Pancreas (tissue), 10 donors: ENCODE measurements around the gene COX10. TPM values are rescaled to one million over a fixed set of nuclear protein-coding genes. Genes with fewer than 3 reads are reported as not detected.

Experiments used
- ATAC-seq, 4 donors: fragments of 200-7000 bp; cut with Tn5 transposase; one replicate each; pipeline versions ENCODE4 v1.8.0 to v1.9.1; 2020; ENCODE audit warnings: mild to moderate bottlenecking in 4 of 4, moderate library complexity in 4 of 4
- DNase-seq, 6 donors: peaks; one replicate each; pipeline ENCODE4 v3.0.0-alpha.2; 2020
- FAIRE-seq: peaks from 2 replicates; lab custom pipeline; 2012; peaks lifted over from hg19 to GRCh38; lab: Jason Lieb, UNC
- H3K27ac ChIP-seq, 4 donors: fragments of 200-600 bp; sonication (generic); 1 replicate in 3 of 4; 2 replicates in 1 of 4; pipeline versions ENCODE4 v1.5.0 to v1.8.0; 2020
- H3K27me3 ChIP-seq, 4 donors: fragments of 200-600 bp; one replicate each; pipeline ENCODE4 v1.8.0; 2021
- H3K36me3 ChIP-seq, 3 donors: fragments of 200-600 bp; sonication (generic) in 1 of 3; one replicate each; pipeline versions ENCODE4 v1.5.0 to v1.8.0; 2020 to 2021
- H3K4me1 ChIP-seq, 3 donors: fragments of 200-600 bp; one replicate each; pipeline ENCODE4 v1.8.0; 2021
- H3K4me3 ChIP-seq, 4 donors: fragments of 200-600 bp; sonication (generic) in 2 of 4; one replicate each; pipeline versions ENCODE4 v1.5.0 to v1.8.0; 2020 to 2021
- H3K9me3 ChIP-seq, 4 donors: fragments of 200-600 bp; one replicate each; pipeline ENCODE4 v1.8.0; 2021
- CTCF ChIP-seq, 4 donors: fragments of 200-600 bp; sonication (generic) in 3 of 4; IDR thresholded peaks; one replicate each; pipeline versions ENCODE4 v1.5.0 to v1.8.0; 2021; ENCODE audit warnings: antibody characterized with exemption in 4 of 4
- WGBS, 2 donors: extraction: QIAGEN DNeasy Blood & Tissue Kit; methylation state at CpG; one replicate each; pipeline ENCODE4 v1.1.7; 2013; 5-methylcytosine and 5-hydroxymethylcytosine counted together
- intact Hi-C, 3 donors: fragments of 100-400 bp; cut with DNase I; formaldehyde crosslinking; loops; one replicate each; pipeline versions ENCODE4 v1.11.1 to v1.14.2; 2022
- polyA plus RNA-seq, 2 donors: library from polyadenylated mRNA; stranded (reverse); fragments of 200-250 nt; gene quantifications; one replicate each; pipeline ENCODE4 v1.2.3, GENCODE V29; 2013
- total RNA-seq, 6 donors: library from RNA; stranded (reverse); fragmentation: NEBNext Ultra II Directional in 4 of 6; extraction: Animal tissue kit (Norgen Biotek cat#: 25700) in 4 of 6; gene quantifications; one replicate each; pipeline versions ENCODE4 v1.2.1 to v1.2.4, GENCODE V29; 2021 to 2023
- donor health status: healthy with polysubstance abuse.
- donor health status: DM: no; HTN: no; CAD: no; lungs with moderate emphysema.
- donor health status: DM: no; HTN: no; CAD: no.
- donor health status: control.
- donor health status: control.
- donor health status: Bipolar disorder and iron deficiency.
- donor health status: DM: yes; HTN: yes; CAD: no.
- donor health status: DM: no; HTN: no; CAD: no.
- donor health status: DM: no; HTN: no; CAD: no.
- donor health status: DM: yes; HTN: yes; CAD: no.

COX10 gene
- total and polyA plus RNA-seq, 8 donors: 4.4 to 10.3 (median 6.0) TPM

- intact Hi-C loops: no loop called here
- Histone ChIP-seq H3K4me3 (no peak overlapping the region), H3K4me1 (peaks cover 0 to 3% (median 0%) of the 10 kb centered on the region in 3 donors), H3K27ac (no peak overlapping the region), H3K36me3 (peaks cover 0 to 7% (median 3%) of the 10 kb centered on the region in 3 donors), H3K9me3 (no peaks in the 10 kb centered on the region), H3K27me3 (no peaks in the 10 kb centered on the region)
- 74 to 88% methylated on average over 5 of the region's 5 CpGs for WGBS, 2 donors
- ATAC-seq: no peak
- DNase-seq: no peak
- TF ChIP-seq CTCF (IDR thresholded peaks at IDR 0.05): no peak
- no peak for FAIRE-seq
Observed at GRCh38 chr17:14204084-14204483, 134.8 kb downstream of the COX10 start.

- FAIRE-seq (no peak), DNase-seq (no peak), ATAC-seq (no peak)
- no peak overlapping the region for H3K27ac ChIP-seq
- WGBS, 2 donors: 92 to 94% methylated on average over 2 of the region's 2 CpGs
- no peaks in the 10 kb centered on the region for H3K9me3 ChIP-seq
- H3K27me3 ChIP-seq: no peaks in the 10 kb centered on the region
- no peak for TF ChIP-seq CTCF (IDR thresholded peaks at IDR 0.05)
- H3K36me3 ChIP-seq: peaks cover 0 to 7% (median 3%) of the 10 kb centered on the region in 3 donors
- H3K4me1 ChIP-seq: peaks cover 0 to 3% (median 0%) of the 10 kb centered on the region in 3 donors
- intact Hi-C loops: no loop called here
- no peak overlapping the region for H3K4me3 ChIP-seq
Observed at GRCh38 chr17:14204546-14204945, 135.2 kb downstream of the COX10 start.

GRCh38 chr17:14205380-14205779 lies 136.1 kb downstream of the COX10 start:
- 94 to 97% methylated on average over 10 of the region's 10 CpGs for WGBS, 2 donors
- intact Hi-C loops: no loop called here
- ATAC-seq (no peak), FAIRE-seq (no peak), DNase-seq (no peak)
- H3K4me3 ChIP-seq: no peak overlapping the region
- peaks cover 0 to 3% (median 0%) of the 10 kb centered on the region in 3 donors for H3K4me1 ChIP-seq
- peak overlapping the region in 3 of 4 donors; percentile 33 to 78 (median 38) for H3K27ac ChIP-seq
- H3K27me3 ChIP-seq: no peaks in the 10 kb centered on the region
- no peaks in the 10 kb centered on the region for H3K9me3 ChIP-seq
- TF ChIP-seq CTCF (IDR thresholded peaks at IDR 0.05): no peak
- H3K36me3 ChIP-seq: peaks cover 0 to 7% (median 3%) of the 10 kb centered on the region in 3 donors

- intact Hi-C loops: no loop called here
- 49 to 56% methylated on average over 13 of the region's 13 CpGs for WGBS, 2 donors
- FAIRE-seq (no peak), ATAC-seq (peak; percentile 91 to 96 (median 93)), DNase-seq (peak; percentile 70 to 88 (median 84))
- TF ChIP-seq CTCF (IDR thresholded peaks at IDR 0.05): no peak
- peaks cover 0 to 7% (median 3%) of the 10 kb centered on the region in 3 donors for H3K36me3 ChIP-seq
- H3K27me3 ChIP-seq: no peaks in the 10 kb centered on the region
- no peaks in the 10 kb centered on the region for H3K9me3 ChIP-seq
- no peak overlapping the region for H3K4me3 ChIP-seq
- peak overlapping the region; percentile 35 to 78 (median 56) for H3K27ac ChIP-seq
- peaks cover 0 to 3% (median 0%) of the 10 kb centered on the region in 3 donors for H3K4me1 ChIP-seq
Observed at GRCh38 chr17:14205992-14206461, 136.7 kb downstream of the COX10 start.

GRCh38 chr17:14206891-14207290 lies 137.6 kb downstream of the COX10 start:
- Histone ChIP-seq H3K27me3 (no peaks in the 10 kb centered on the region), H3K4me3 (no peak overlapping the region), H3K4me1 (peaks cover 0 to 3% (median 0%) of the 10 kb centered on the region in 3 donors), H3K9me3 (no peaks in the 10 kb centered on the region), H3K36me3 (peaks cover 0 to 7% (median 3%) of the 10 kb centered on the region in 3 donors), H3K27ac (peak overlapping the region in 2 of 4 donors; percentile 38 to 73)
- no peak for TF ChIP-seq CTCF (IDR thresholded peaks at IDR 0.05)
- intact Hi-C loops: no loop called here
- FAIRE-seq (no peak), ATAC-seq (no peak), DNase-seq (peak in 1 of 6 donors; percentile 66)
- 96 to 98% methylated on average over 29 of the region's 29 CpGs for WGBS, 2 donors
